ENCODE data around the gene ZNF423. TPM values are rescaled to one million over a fixed set of nuclear protein-coding genes. Genes with fewer than 3 reads are reported as not detected.

The ZNF423 gene
- total and polyA plus RNA-seq, 2 experiments from 2014 or later: 0.43 to 0.49 TPM

- Histone ChIP-seq H4K20me1 (ENCODE audit: insufficient read depth) (no peaks in the 10 kb centered on the region), H3K79me2 (ENCODE audit: insufficient read depth) (no peaks in the 10 kb centered on the region), H3K4me1 (ENCODE audit: insufficient read depth) (peaks cover 14% of the 10 kb centered on the region; the same call in 1 of the 2 replicates), H3K27ac (no peak overlapping the region), H3K4me2 (ENCODE audit: unreplicated experiment) (no peak overlapping the region), H3K9ac (no peak overlapping the region), H2AFZ (no peak overlapping the region), H3K9me2 (ENCODE audit: insufficient read depth) (no peaks in the 10 kb centered on the region), H3K27me3 (replicated peaks; ENCODE audit: insufficient read depth) (no peaks in the 10 kb centered on the region), H3K36me3 (ENCODE audit: low read depth) (no peaks in the 10 kb centered on the region), H3K9me3 (ENCODE audit: low read depth) (no peaks in the 10 kb centered on the region), H3F3A (ENCODE audit: insufficient read depth) (peaks cover 11% of the 10 kb centered on the region; the same call in 1 of the 2 replicates), H3K4me3 (no peak overlapping the region)
- WGBS, 2 experiments (ENCODE audit: low coverage in 1 of 2, low lambda C conversion rate in 2 of 2, missing lambda C conversion rate in 2 of 2): 80 to 88% methylated on average over 4 of the region's 4 CpGs
- in situ Hi-C loops (cut with MboI): no loop called here
- DNase-seq: no peak
- TF ChIP-seq EZH2 (IDR thresholded peaks at IDR 0.05; ENCODE audit: insufficient read depth, poor library complexity, severe bottlenecking) (no peak), EZH2phosphoT487 (IDR thresholded peaks at IDR 0.05; ENCODE audit: insufficient read depth, low read depth) (no peak)
These were observed 204.7 kb downstream of the ZNF423 start for GRCh38 chr16:49651226-49651625.

GRCh38 chr16:49650603-49651002, 205.3 kb downstream of the ZNF423 start:
- H3K9me3 ChIP-seq (ENCODE audit: low read depth): no peaks in the 10 kb centered on the region
- no peak overlapping the region for H2AFZ ChIP-seq
- in situ Hi-C loops (cut with MboI): no loop called here
- no peaks in the 10 kb centered on the region for H3K79me2 ChIP-seq (ENCODE audit: insufficient read depth)
- H3K36me3 ChIP-seq (ENCODE audit: low read depth): no peaks in the 10 kb centered on the region
- no peaks in the 10 kb centered on the region for H4K20me1 ChIP-seq (ENCODE audit: insufficient read depth)
- H3K4me2 ChIP-seq (ENCODE audit: unreplicated experiment): no peak overlapping the region
- peaks cover 14% of the 10 kb centered on the region; the same call in 1 of the 2 replicates for H3K4me1 ChIP-seq (ENCODE audit: insufficient read depth)
- no peaks in the 10 kb centered on the region for H3K9me2 ChIP-seq (ENCODE audit: insufficient read depth)
- 95 to 100% methylated on average over 1 of the region's 1 CpG for WGBS, 2 experiments (ENCODE audit: low coverage in 1 of 2, low lambda C conversion rate in 2 of 2, missing lambda C conversion rate in 2 of 2)
- no peak overlapping the region for H3K9ac ChIP-seq
- no peak for TF ChIP-seq EZH2 (IDR thresholded peaks at IDR 0.05; ENCODE audit: insufficient read depth, poor library complexity, severe bottlenecking)
- no peak for TF ChIP-seq EZH2phosphoT487 (IDR thresholded peaks at IDR 0.05; ENCODE audit: insufficient read depth, low read depth)
- DNase-seq: no peak
- H3K27me3 ChIP-seq (replicated peaks; ENCODE audit: insufficient read depth): no peaks in the 10 kb centered on the region
- no peak overlapping the region for H3K27ac ChIP-seq
- peaks cover 11% of the 10 kb centered on the region; the same call in 1 of the 2 replicates for H3F3A ChIP-seq (ENCODE audit: insufficient read depth)
- H3K4me3 ChIP-seq: no peak overlapping the region

GRCh38 chr16:49649013-49649765, 206.7 kb downstream of the ZNF423 start:
- no peak overlapping the region for H3K27ac ChIP-seq
- no peaks in the 10 kb centered on the region for H3K9me2 ChIP-seq (ENCODE audit: insufficient read depth)
- H2AFZ ChIP-seq: no peak overlapping the region
- 64 to 65% methylated on average over 5 of the region's 5 CpGs for WGBS, 2 experiments (ENCODE audit: low coverage in 1 of 2, low lambda C conversion rate in 2 of 2, missing lambda C conversion rate in 2 of 2)
- no peak overlapping the region for H3K9ac ChIP-seq
- peaks cover 20% of the 10 kb centered on the region for H3F3A ChIP-seq (ENCODE audit: insufficient read depth)
- no peaks in the 10 kb centered on the region for H3K79me2 ChIP-seq (ENCODE audit: insufficient read depth)
- DNase-seq: peak; percentile 73
- no peaks in the 10 kb centered on the region for H4K20me1 ChIP-seq (ENCODE audit: insufficient read depth)
- in situ Hi-C loops (cut with MboI): no loop called here
- H3K9me3 ChIP-seq (ENCODE audit: low read depth): no peaks in the 10 kb centered on the region
- no peak overlapping the region for H3K4me3 ChIP-seq
- TF ChIP-seq EZH2 (IDR thresholded peaks at IDR 0.05; ENCODE audit: insufficient read depth, poor library complexity, severe bottlenecking) (no peak), EZH2phosphoT487 (IDR thresholded peaks at IDR 0.05; ENCODE audit: insufficient read depth, low read depth) (no peak)
- H3K36me3 ChIP-seq (ENCODE audit: low read depth): no peaks in the 10 kb centered on the region
- H3K4me1 ChIP-seq (ENCODE audit: insufficient read depth): peaks cover 17% of the 10 kb centered on the region
- no peaks in the 10 kb centered on the region for H3K27me3 ChIP-seq (replicated peaks; ENCODE audit: insufficient read depth)
- H3K4me2 ChIP-seq (ENCODE audit: unreplicated experiment): no peak overlapping the region

GRCh38 chr16:49647673-49648072, 208.2 kb downstream of the ZNF423 start:
- no peaks in the 10 kb centered on the region for H3K79me2 ChIP-seq (ENCODE audit: insufficient read depth)
- H3K9me3 ChIP-seq (ENCODE audit: low read depth): no peaks in the 10 kb centered on the region
- no peak overlapping the region for H3K4me3 ChIP-seq
- no peaks in the 10 kb centered on the region for H3K9me2 ChIP-seq (ENCODE audit: insufficient read depth)
- H3K27ac ChIP-seq: no peak overlapping the region
- no peaks in the 10 kb centered on the region for H4K20me1 ChIP-seq (ENCODE audit: insufficient read depth)
- no peak for DNase-seq
- H3K4me2 ChIP-seq (ENCODE audit: unreplicated experiment): no peak overlapping the region
- peaks cover 21% of the 10 kb centered on the region for H3K4me1 ChIP-seq (ENCODE audit: insufficient read depth)
- no peak overlapping the region for H2AFZ ChIP-seq
- in situ Hi-C loops (cut with MboI): no loop called here
- H3F3A ChIP-seq (ENCODE audit: insufficient read depth): peaks cover 30% of the 10 kb centered on the region
- H3K27me3 ChIP-seq (replicated peaks; ENCODE audit: insufficient read depth): no peaks in the 10 kb centered on the region
- H3K36me3 ChIP-seq (ENCODE audit: low read depth): no peaks in the 10 kb centered on the region
- WGBS, 2 experiments (ENCODE audit: low coverage in 1 of 2, low lambda C conversion rate in 2 of 2, missing lambda C conversion rate in 2 of 2): 92 to 93% methylated on average over 2 of the region's 2 CpGs
- no peak overlapping the region for H3K9ac ChIP-seq
- TF ChIP-seq EZH2 (IDR thresholded peaks at IDR 0.05; ENCODE audit: insufficient read depth, poor library complexity, severe bottlenecking) (no peak), EZH2phosphoT487 (IDR thresholded peaks at IDR 0.05; ENCODE audit: insufficient read depth, low read depth) (no peak)

Measured in GM23248 (cell line).